ENCODE data around the gene PROM1.

- TF ChIP-seq, protein P1, sequence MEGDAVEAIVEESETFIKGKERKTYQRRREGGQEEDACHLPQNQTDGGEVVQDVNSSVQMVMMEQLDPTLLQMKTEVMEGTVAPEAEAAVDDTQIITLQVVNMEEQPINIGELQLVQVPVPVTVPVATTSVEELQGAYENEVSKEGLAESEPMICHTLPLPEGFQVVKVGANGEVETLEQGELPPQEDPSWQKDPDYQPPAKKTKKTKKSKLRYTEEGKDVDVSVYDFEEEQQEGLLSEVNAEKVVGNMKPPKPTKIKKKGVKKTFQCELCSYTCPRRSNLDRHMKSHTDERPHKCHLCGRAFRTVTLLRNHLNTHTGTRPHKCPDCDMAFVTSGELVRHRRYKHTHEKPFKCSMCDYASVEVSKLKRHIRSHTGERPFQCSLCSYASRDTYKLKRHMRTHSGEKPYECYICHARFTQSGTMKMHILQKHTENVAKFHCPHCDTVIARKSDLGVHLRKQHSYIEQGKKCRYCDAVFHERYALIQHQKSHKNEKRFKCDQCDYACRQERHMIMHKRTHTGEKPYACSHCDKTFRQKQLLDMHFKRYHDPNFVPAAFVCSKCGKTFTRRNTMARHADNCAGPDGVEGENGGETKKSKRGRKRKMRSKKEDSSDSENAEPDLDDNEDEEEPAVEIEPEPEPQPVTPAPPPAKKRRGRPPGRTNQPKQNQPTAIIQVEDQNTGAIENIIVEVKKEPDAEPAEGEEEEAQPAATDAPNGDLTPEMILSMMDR (IDR thresholded peaks at IDR 0.05; ENCODE audit: control extremely low read depth in 1 of 3, insufficient read depth in 1 of 3, low read depth in 1 of 3, low read length in 3 of 3): no peak
- no peak for TF ChIP-seq EGR1 (IDR thresholded peaks at IDR 0.05; ENCODE audit: borderline replicate concordance, low read depth, low read length)
- no peak for TF ChIP-seq POLR2A (IDR thresholded peaks at IDR 0.05; ENCODE audit: control extremely low read depth in 1 of 2, low read depth in 2 of 2, low read length in 2 of 2)
- no peak for TF ChIP-seq KDM1A (IDR thresholded peaks at IDR 0.05; ENCODE audit: borderline replicate concordance, low read length)
- TF ChIP-seq SIN3A (conservative IDR thresholded peaks at IDR 0.05 in 1 of 2, IDR thresholded peaks at IDR 0.05 in 1 of 2; ENCODE audit: low read depth in 1 of 2, low read length in 2 of 2): no peak
- no peak for TF ChIP-seq POLR2AphosphoS5 (IDR thresholded peaks at IDR 0.05; ENCODE audit: low read depth, low read length)
- no peak for TF ChIP-seq GABPA (IDR thresholded peaks at IDR 0.05; ENCODE audit: borderline replicate concordance, insufficient read depth, low read length)
- no peak for TF ChIP-seq EP300 (IDR thresholded peaks at IDR 0.05; ENCODE audit: borderline replicate concordance in 1 of 2, low read depth in 2 of 2, low read length in 2 of 2)
These were observed 52.1 kb downstream of the PROM1 start for GRCh38 chr4:16031546-16032395.

Measured in H1 (cell line).